NB4 (cell line): ENCODE results near the gene BPIFB3.

Source experiments
- CTCF ChIP-seq: IDR thresholded peaks from one replicate; pipeline ENCODE4 v1.5.1; 2012; ENCODE audit warnings: low read depth, low read length
- MAX ChIP-seq: IDR thresholded peaks from 2 replicates; pipeline ENCODE4 v1.6.1; 2011; ENCODE audit warnings: low read depth, low read length
- MYC ChIP-seq: IDR thresholded peaks from 2 replicates; pipeline ENCODE4 v1.6.1; 2011; ENCODE audit warnings: low read depth, low read length
- POLR2A ChIP-seq: IDR thresholded peaks from 2 replicates; pipeline ENCODE4 v1.6.1; 2011; ENCODE audit warnings: mild to moderate bottlenecking; ENCODE audit not compliant: insufficient read length; ENCODE audit errors: extremely low read depth

- TF ChIP-seq CTCF (no peak), POLR2A (no peak), MAX (no peak), MYC (no peak)
Measured at GRCh38 chr20:33024609-33025317, 28.9 kb upstream of the BPIFB3 start.
